Fibroblast of lung (primary cell): Measurements from ENCODE around the gene NF2. TPM values are rescaled to one million over a fixed set of nuclear protein-coding genes. Genes with fewer than 3 reads are reported as not detected.

Source experiments
- DNase-seq, 2 donors: peaks; one replicate each; pipeline versions ENCODE4 v3.0.0 to v3.0.0-alpha.2; 2010; ENCODE audit warnings: low read depth in 2 of 2
- H2AFZ ChIP-seq: 2 replicates; pipeline ENCODE4 v1.5.1; 2012; ENCODE audit warnings: low read length, control low read depth, inconsistent platforms
- H3K27ac ChIP-seq: 2 replicates; pipeline ENCODE4 v1.5.1; 2011; ENCODE audit warnings: low read length, control low read depth; ENCODE audit not compliant: insufficient read depth
- H3K27me3 ChIP-seq: 2 replicates; pipeline ENCODE4 v1.5.1; 2011; ENCODE audit warnings: mild to moderate bottlenecking, low read length; ENCODE audit not compliant: control insufficient read depth, insufficient read depth
- H3K36me3 ChIP-seq: 2 replicates; pipeline ENCODE4 v1.5.1; 2011; ENCODE audit warnings: low read length; ENCODE audit not compliant: control insufficient read depth, insufficient read depth
- H3K4me1 ChIP-seq: 2 replicates; pipeline ENCODE4 v1.5.1; 2011; ENCODE audit warnings: low read length; ENCODE audit not compliant: control insufficient read depth, insufficient read depth; ENCODE audit errors: extremely low read depth
- H3K4me2 ChIP-seq: 2 replicates; pipeline ENCODE4 v1.5.1; 2011; ENCODE audit warnings: low read length, control low read depth; ENCODE audit not compliant: insufficient read depth; ENCODE audit errors: extremely low read depth
- H3K4me3 ChIP-seq, 4 experiments: fragments of 200-600 bp in 1 of 4; sonication (generic) in 1 of 4; replicated peaks in 1 of 4; 2 replicates each; pipeline ENCODE4 v1.5.1; 2011 to 2016; ENCODE audit warnings: low read length in 4 of 4, low read depth in 3 of 4, mild to moderate bottlenecking in 3 of 4, control low read depth in 2 of 4, inconsistent platforms in 1 of 4, mixed read lengths in 1 of 4; ENCODE audit not compliant: insufficient read depth in 1 of 4; ENCODE audit errors: control extremely low read depth in 1 of 4
- H3K79me2 ChIP-seq: 2 replicates; pipeline ENCODE4 v1.5.1; 2012; ENCODE audit warnings: mild to moderate bottlenecking, low read length, inconsistent platforms; ENCODE audit not compliant: control insufficient read depth, insufficient read depth
- H3K9ac ChIP-seq: 2 replicates; pipeline ENCODE4 v1.5.1; 2011; ENCODE audit warnings: mild to moderate bottlenecking, low read length, control low read depth; ENCODE audit not compliant: insufficient read depth
- H3K9me3 ChIP-seq: 2 replicates; pipeline ENCODE4 v1.5.1; 2012; ENCODE audit warnings: low read depth, low read length; ENCODE audit not compliant: control insufficient read depth, insufficient read depth
- H4K20me1 ChIP-seq: 2 replicates; pipeline ENCODE4 v1.5.1; 2011; ENCODE audit warnings: low read length; ENCODE audit not compliant: control insufficient read depth, insufficient read depth; ENCODE audit errors: extremely low read depth
- EZH2 ChIP-seq: IDR thresholded peaks from 2 replicates; pipeline ENCODE4 v1.5.1; 2012; ENCODE audit warnings: low read length, control low read depth, mild to moderate bottlenecking; ENCODE audit errors: missing control alignments
- polyA plus RNA-seq, 2 donors: library from polyadenylated mRNA; depleted of rRNA in 1 of 2; stranded (reverse) in 1 of 2; unstranded in 1 of 2; fragments of >200 nt; gene quantifications; 2 replicates each; pipeline ENCODE4 v1.2.1, GENCODE V29; 2011 to 2012; ENCODE audit warnings: missing spikeins in 1 of 2
- total RNA-seq: library from RNA; depleted of rRNA; stranded (reverse); fragments of >200 nt; gene quantifications from 2 replicates; pipeline ENCODE4 v1.2.1, GENCODE V29; 2014
- TF ChIP-seq, protein P1 (sequence below), 2 donors: IDR thresholded peaks in 1 of 2; conservative IDR thresholded peaks in 1 of 2; 1 replicate in 1 of 2; 2 replicates in 1 of 2; pipeline ENCODE4 v1.5.1; 2011 to 2012; ENCODE audit warnings: low read length in 2 of 2, control low read depth in 1 of 2, inconsistent platforms in 1 of 2, low read depth in 1 of 2, mild to moderate bottlenecking in 1 of 2

NF2 gene
- total and polyA plus RNA-seq, 2 donors (not counting 1 experiment from before 2014, with no cell fraction given) = 55.5 to 80.9 TPM

DNA sequence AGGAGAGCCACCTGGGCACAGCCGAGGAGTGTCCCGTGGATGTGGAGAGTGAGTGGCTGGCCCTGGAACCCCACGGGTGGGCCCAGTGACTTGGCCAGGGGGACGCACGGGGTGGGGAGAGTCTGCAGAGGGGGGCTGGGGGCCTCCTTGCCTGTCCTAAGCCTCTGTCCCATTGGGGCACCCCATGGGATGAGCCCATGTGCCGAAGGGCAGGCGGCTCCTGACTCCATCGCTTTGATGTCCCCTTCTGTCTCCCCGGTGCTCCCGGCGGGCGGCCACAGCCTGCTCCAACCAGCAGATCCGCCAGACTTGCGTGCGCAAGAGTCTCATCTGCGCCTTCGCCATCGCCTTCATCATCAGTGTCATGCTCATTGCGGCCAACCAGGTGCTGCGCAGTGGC lies 125.7 kb downstream of the NF2 start:
- no peak for TF ChIP-seq EZH2
- TF ChIP-seq, protein P1, sequence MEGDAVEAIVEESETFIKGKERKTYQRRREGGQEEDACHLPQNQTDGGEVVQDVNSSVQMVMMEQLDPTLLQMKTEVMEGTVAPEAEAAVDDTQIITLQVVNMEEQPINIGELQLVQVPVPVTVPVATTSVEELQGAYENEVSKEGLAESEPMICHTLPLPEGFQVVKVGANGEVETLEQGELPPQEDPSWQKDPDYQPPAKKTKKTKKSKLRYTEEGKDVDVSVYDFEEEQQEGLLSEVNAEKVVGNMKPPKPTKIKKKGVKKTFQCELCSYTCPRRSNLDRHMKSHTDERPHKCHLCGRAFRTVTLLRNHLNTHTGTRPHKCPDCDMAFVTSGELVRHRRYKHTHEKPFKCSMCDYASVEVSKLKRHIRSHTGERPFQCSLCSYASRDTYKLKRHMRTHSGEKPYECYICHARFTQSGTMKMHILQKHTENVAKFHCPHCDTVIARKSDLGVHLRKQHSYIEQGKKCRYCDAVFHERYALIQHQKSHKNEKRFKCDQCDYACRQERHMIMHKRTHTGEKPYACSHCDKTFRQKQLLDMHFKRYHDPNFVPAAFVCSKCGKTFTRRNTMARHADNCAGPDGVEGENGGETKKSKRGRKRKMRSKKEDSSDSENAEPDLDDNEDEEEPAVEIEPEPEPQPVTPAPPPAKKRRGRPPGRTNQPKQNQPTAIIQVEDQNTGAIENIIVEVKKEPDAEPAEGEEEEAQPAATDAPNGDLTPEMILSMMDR (conservative IDR thresholded peaks at IDR 0.05 in 1 of 2, IDR thresholded peaks at IDR 0.05 in 1 of 2; ENCODE audit: low read depth in 1 of 2, low read length in 2 of 2) = no peak
- H3K4me1 ChIP-seq = no peaks in the 10 kb centered on the region
- H3K27me3 ChIP-seq = no peaks in the 10 kb centered on the region
- H3K9me3 ChIP-seq = no peaks in the 10 kb centered on the region
- no peaks in the 10 kb centered on the region for H3K79me2 ChIP-seq
- H3K4me2 ChIP-seq = no peak overlapping the region
- H3K9ac ChIP-seq = no peak overlapping the region
- no peak overlapping the region for H3K4me3 ChIP-seq
- no peaks in the 10 kb centered on the region for H3K36me3 ChIP-seq
- H3K27ac ChIP-seq = no peak overlapping the region
- no peak overlapping the region for H2AFZ ChIP-seq
- no peaks in the 10 kb centered on the region for H4K20me1 ChIP-seq
- DNase-seq = no peak

GRCh38 chr22:29731058-29731850 lies 127.8 kb downstream of the NF2 start:
- TF ChIP-seq EZH2 = no peak
- TF ChIP-seq, protein P1 (conservative IDR thresholded peaks at IDR 0.05 in 1 of 2, IDR thresholded peaks at IDR 0.05 in 1 of 2; ENCODE audit: low read depth in 1 of 2, low read length in 2 of 2) = no peak
- H3K36me3 ChIP-seq = no peaks in the 10 kb centered on the region
- no peak for DNase-seq
- no peaks in the 10 kb centered on the region for H3K4me1 ChIP-seq
- H2AFZ ChIP-seq = no peak overlapping the region
- H3K9ac ChIP-seq = no peak overlapping the region
- no peak overlapping the region for H3K4me2 ChIP-seq
- no peak overlapping the region for H3K4me3 ChIP-seq
- H3K27ac ChIP-seq = no peak overlapping the region
- H3K9me3 ChIP-seq = no peaks in the 10 kb centered on the region
- no peaks in the 10 kb centered on the region for H3K79me2 ChIP-seq
- no peaks in the 10 kb centered on the region for H4K20me1 ChIP-seq
- H3K27me3 ChIP-seq = no peaks in the 10 kb centered on the region

- Histone ChIP-seq H3K36me3 (no peaks in the 10 kb centered on the region), H3K27me3 (no peaks in the 10 kb centered on the region), H3K9ac (no peak overlapping the region), H3K4me3 (no peak overlapping the region), H3K4me1 (no peaks in the 10 kb centered on the region), H3K79me2 (no peaks in the 10 kb centered on the region), H3K27ac (no peak overlapping the region), H3K9me3 (no peaks in the 10 kb centered on the region), H2AFZ (no peak overlapping the region), H4K20me1 (no peaks in the 10 kb centered on the region), H3K4me2 (no peak overlapping the region)
- no peak for TF ChIP-seq EZH2
- TF ChIP-seq, protein P1 (conservative IDR thresholded peaks at IDR 0.05 in 1 of 2, IDR thresholded peaks at IDR 0.05 in 1 of 2; ENCODE audit: low read depth in 1 of 2, low read length in 2 of 2) = no peak
- DNase-seq = no peak
These were observed 129.4 kb downstream of the NF2 start for GRCh38 chr22:29732883-29733282.
